Stimulated activated CD4-positive, alpha-beta T cell treated with anti-CD3 and anti-CD28 coated beads, Interleukin-12 subunit alpha, Interleukin-12 subunit beta, amount 100 ng/mL, for 48 hours (primary cell): ENCODE measurements around the gene USP37.

Experiments used
- DNase-seq, 3 donors: peaks; one replicate each; pipeline ENCODE4 v3.0.0-alpha.2; 2020; ENCODE audit warnings: low read depth in 2 of 3, low spot score in 1 of 3

The USP37 gene

GRCh38 chr2:218432676-218433365, 135.3 kb downstream of the USP37 start:
- no peak for DNase-seq

- DNase-seq = no peak
These were observed 136.3 kb downstream of the USP37 start for GRCh38 chr2:218431878-218432277.

GRCh38 chr2:218430721-218431120, 137.4 kb downstream of the USP37 start:
- DNase-seq = no peak

- DNase-seq = no peak
These were observed 138.0 kb downstream of the USP37 start for GRCh38 chr2:218429911-218430692.

- no peak for DNase-seq
These were observed 139.1 kb downstream of the USP37 start for GRCh38 chr2:218428846-218429558.

- no peak for DNase-seq
These were observed 140.4 kb downstream of the USP37 start for GRCh38 chr2:218427741-218428140.

GRCh38 chr2:218425531-218425930, 142.6 kb downstream of the USP37 start:
- no peak for DNase-seq

GRCh38 chr2:218423584-218423983, 144.6 kb downstream of the USP37 start:
- no peak for DNase-seq

GRCh38 chr2:218422403-218423086, 145.6 kb downstream of the USP37 start:
- no peak for DNase-seq

GRCh38 chr2:218421027-218421426, 147.1 kb downstream of the USP37 start:
- no peak for DNase-seq

- no peak for DNase-seq
These were observed 148.4 kb downstream of the USP37 start for GRCh38 chr2:218419630-218420216.

GRCh38 chr2:218418717-218419458, 149.3 kb downstream of the USP37 start, which contains the start of gene VIL1:
Gene VIL1, plus strand, starts transcription at chr2:218419123. Its CDS starts 4,656 bp downstream, at chr2:218423779.
- DNase-seq = no peak

- no peak for DNase-seq
These were observed 149.8 kb downstream of the USP37 start for GRCh38 chr2:218418321-218418716.

GRCh38 chr2:218407717-218408116, 160.4 kb downstream of the USP37 start:
- DNase-seq = no peak

- DNase-seq = peak in 2 of 3 donors; percentile 51 to 55
These were observed 161.1 kb downstream of the USP37 start for GRCh38 chr2:218406949-218407618.

- peak; percentile 85 to 97 (median 89) for DNase-seq
These were observed 161.8 kb downstream of the USP37 start for GRCh38 chr2:218406209-218406948.

GRCh38 chr2:218405746-218406208, 162.4 kb downstream of the USP37 start:
- DNase-seq = no peak

- DNase-seq = no peak
These were observed 162.9 kb downstream of the USP37 start for GRCh38 chr2:218405086-218405745.
